GM18870 (cell line): ENCODE results near the gene MFSD2A.
"Not testable (repeated sequence)": the region's sequence is repeated elsewhere in the genome, so short reads cannot be mapped to it uniquely, and the experiment has no call there.

ENCODE experiments used
- ATAC-seq: cut with Tn5 transposase; IDR thresholded peaks from one replicate; pipeline ENCODE4 v1.9.1; 2021; ENCODE audit warnings: moderate library complexity; ENCODE audit not compliant: unreplicated experiment

MFSD2A gene

DNA sequence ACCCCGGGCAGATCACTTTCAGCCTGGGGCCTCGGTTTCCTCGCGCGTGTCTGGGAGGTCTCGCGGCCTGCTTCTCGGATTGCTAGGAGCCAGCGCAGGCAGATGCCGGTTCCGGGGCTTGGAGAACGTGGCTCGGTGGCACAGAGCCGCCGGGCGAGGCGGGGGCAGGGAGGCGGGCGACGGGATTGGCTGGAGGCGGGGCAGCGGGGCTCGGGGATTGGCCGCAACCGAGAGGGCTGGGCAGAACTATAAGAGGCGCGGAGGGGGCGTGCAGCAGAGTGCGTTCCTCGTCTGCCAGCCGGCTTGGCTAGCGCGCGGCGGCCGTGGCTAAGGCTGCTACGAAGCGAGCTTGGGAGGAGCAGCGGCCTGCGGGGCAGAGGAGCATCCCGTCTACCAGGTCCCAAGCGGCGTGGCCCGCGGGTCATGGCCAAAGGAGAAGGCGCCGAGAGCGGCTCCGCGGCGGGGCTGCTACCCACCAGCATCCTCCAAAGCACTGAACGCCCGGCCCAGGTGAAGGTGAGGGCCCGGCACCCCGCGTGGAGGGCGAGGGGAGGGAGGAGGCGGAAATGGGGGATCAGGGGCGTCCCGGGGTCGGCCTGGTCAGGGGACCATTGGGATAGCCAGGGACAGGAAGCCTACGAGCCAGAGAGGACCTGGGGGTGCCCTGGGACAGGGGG is at the start of gene MFSD2A:
TSS of gene MFSD2A (plus strand) at position 276 of the 677 bp plus-strand sequence. CDS start at position 424, 148 bp downstream.
- no peak for ATAC-seq

DNA sequence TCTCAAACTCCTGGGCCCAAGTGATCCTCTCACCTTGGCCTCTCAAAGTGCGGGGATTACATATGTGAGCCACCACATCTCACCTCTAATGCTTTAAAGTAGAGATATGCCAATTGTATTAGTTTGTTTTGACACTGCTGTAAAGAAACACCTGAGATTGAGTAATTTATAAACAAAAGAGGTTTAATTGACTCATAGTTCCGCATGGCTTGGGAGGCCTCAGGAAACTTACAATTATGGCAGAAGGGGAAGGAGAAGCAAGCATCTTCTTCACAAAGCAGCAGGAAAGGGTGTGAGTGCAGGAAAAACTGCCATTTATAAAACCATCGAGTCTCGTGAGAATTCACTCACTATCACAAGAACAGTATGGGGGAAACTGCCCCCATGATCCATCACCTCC is 49.8 kb upstream of the MFSD2A start:
- ATAC-seq = no peak

DNA sequence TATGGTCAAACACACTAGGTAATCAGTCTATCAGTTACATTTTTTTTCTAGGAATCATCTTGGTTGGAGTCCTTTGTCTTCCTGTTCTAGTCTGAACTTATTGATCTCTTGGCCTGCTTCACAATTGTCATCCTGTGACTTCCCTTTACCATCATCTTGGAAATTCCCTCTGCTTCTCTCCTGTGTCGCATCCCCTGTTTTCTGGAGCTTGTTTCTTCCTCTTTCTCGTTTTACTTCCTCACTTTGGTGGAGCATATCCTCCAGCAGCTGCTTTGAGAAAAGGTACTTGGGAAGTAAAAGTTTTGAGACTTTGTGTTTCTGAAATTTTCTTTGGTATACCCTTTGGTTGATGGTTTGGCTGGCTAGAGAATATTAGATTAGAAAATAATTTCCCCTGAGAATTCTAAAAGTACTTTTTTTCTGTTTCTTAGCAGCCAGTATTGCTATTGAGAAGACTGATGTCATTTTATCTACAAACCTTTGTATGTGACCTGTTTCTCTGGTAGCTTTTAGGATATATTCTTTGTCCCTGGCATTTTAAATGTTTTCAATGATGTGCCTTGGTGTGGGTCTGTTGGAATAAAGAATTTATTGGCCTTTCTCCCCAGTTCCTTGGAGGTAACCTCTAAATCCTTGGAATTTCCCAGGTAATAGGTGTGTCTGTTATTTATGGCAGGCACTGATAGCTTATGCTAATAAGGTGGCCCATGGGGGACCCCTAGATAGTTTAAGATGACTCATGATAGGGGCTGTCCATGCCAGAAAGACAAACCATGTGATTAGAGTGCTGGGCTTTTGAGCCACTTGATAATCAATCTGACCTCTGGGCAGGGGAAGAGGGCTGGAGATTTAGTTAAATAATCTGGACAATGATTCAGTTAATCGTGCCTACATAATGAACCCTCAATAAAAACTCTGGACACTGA is 47.2 kb upstream of the MFSD2A start:
- no peak for ATAC-seq

GRCh38 chr1:39908534-39908933 is 46.4 kb upstream of the MFSD2A start:
- no peak for ATAC-seq

GRCh38 chr1:39910263-39910662 is 44.7 kb upstream of the MFSD2A start:
- ATAC-seq = no peak

DNA sequence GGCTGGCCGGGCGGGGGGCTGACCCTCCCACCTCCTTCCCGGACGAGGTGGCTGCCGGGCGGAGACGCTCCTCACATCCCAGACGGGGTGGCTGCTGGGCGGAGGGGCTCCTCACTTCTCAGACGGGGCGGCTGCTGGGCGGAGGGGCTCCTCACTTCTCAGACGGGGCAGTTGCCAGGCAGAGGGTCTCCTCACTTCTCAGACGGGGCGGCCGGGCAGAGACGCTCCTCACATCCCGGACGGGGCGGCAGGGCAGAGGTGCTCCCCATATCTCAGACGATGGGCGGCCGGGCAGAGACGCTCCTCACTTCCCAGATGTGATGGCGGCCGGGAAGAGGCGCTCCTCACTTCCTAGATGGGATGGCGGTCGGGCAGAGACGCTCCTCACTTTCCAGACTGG is 41.8 kb upstream of the MFSD2A start:
- ATAC-seq = not testable (repeated sequence)

DNA sequence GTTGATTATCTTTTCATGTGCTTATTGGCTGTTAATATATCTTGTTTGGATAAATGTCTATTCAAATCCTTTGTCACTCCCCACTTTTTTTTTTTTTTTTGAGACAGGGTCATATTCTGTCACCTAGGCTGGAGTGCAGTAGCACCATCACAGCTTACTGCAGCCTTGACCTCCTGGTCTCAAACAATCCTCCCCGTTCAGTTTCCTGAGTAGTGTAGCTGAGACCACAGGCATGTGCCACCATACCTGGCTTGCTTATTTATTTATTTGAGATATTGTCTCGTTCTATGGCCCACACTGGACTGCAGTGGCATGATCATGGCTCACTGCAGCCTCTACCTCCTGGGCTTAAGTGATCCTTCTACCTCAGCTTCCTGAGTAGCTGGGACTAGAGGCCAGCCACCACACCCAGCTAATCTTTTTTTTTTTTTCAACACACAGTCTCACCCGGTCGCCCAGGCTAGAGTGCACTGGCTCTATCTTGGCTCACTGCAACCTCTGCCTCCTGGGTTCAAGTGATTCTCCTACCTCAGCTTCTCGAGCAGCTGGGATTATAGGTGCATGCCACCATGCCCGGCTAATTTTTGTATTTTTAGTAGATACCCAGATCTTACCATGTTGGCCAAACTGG is 39.3 kb upstream of the MFSD2A start:
- no peak for ATAC-seq

DNA sequence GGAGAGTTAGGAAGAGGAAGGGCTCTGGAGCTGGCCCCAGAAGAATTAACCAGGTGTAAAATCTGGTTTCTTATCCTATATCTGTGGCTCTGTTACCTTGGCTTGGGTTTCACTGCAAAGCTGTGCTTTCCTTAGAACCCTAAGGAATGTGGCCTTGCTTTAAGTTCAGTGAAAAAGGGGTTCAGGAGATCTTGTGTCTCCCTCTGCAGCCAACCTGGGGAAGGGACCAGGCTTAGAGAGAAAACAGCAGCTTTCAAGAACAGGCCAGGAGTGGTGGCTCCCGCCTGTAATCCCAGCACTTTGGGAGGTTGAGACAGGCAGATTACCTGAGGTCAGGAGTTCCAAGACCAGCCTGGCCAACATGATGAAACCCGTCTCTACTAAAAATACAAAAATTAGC is 37.1 kb upstream of the MFSD2A start:
- ATAC-seq = no peak

DNA sequence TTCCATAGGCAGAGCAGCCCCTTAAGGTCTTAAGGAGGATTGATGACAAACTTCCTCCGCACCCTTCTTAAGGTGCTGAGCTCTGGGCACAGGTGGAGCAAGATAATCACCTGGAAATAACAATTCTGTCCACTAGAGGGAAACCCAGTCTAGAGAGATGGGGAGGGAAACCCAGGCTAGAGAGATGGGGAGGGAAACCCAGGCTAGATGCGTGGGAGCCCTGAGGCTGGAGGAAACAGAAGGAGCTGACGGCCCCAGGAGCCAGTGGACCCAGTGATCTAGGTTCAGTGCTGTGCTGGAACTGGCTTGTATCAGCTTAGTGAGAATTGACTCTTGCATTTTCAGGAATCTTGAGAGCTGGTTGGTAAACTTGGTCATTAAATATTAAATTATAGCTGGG is 35.4 kb upstream of the MFSD2A start:
- no peak for ATAC-seq

GRCh38 chr1:39922251-39922688 is 32.7 kb upstream of the MFSD2A start:
- no peak for ATAC-seq

DNA sequence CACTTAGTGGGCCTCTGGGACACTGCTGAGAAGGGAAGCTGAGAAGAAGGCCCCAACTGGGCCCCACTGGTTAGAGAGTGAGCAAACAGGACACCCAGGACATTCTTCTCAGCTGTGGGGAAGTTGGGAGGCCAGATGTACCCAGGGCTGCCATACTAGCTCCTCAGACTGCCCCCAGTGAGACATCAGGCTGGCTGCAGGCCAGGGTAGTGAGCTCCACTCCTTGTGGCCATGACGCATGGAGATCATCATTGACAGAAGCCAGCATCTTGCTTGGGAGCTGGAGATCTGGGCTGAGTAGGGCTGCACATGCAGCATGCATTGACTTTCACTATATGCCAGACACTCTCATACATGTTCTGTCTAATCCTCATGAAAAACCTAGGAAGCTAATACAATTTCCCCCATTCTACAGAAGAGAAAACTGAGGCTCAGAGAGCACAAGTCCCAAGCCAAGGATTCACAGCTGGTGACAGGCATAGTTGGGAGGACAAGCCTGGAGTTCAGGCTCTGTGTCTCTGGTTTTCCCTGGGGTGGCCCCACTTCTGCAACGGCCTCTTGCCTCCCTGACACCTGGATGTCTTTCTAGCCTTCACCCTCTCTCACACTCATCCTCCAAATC is 29.1 kb upstream of the MFSD2A start:
- ATAC-seq = no peak

- no peak for ATAC-seq
Measured at GRCh38 chr1:39926343-39926793, 28.6 kb upstream of the MFSD2A start.

GRCh38 chr1:39926820-39927219 is 28.1 kb upstream of the MFSD2A start:
- ATAC-seq = no peak

- ATAC-seq = no peak
Measured at GRCh38 chr1:39927538-39927937, 27.4 kb upstream of the MFSD2A start.

GRCh38 chr1:39928809-39929587 is 25.9 kb upstream of the MFSD2A start:
- ATAC-seq = no peak

GRCh38 chr1:39933956-39934941 is 20.7 kb upstream of the MFSD2A start:
- no peak for ATAC-seq

GRCh38 chr1:39936724-39937491 is 18.0 kb upstream of the MFSD2A start:
- ATAC-seq = no peak

GRCh38 chr1:39938856-39939255 is 16.1 kb upstream of the MFSD2A start:
- no peak for ATAC-seq
